ENCODE measurements around the gene UBR2. TPM values are rescaled to one million over a fixed set of nuclear protein-coding genes. Genes with fewer than 3 reads are reported as not detected.

UBR2 gene
- total RNA-seq, 2 experiments from 2014 or later, result 27.4 to 27.7 TPM

GRCh38 chr6:42714098-42714761 is 150.4 kb downstream of the UBR2 start:
- POLR2A ChIA-PET, result interaction anchor here (0.8 to 1.6 kb wide), 2 partner anchors 52 to 57 kb away, joined by 3 to 4 read pairs; no protein-coding TSS in a partner anchor

GRCh38 chr6:42715871-42716270 is 152.0 kb downstream of the UBR2 start:
- no peak overlapping the region for H3K4me3 Mint-ChIP-seq

More at GRCh38 chr6:42714098-42714761, 150.4 kb downstream of the UBR2 start:
- Mint-ChIP-seq H3K27me3 (no peaks in the 10 kb centered on the region), H3K4me1 (ENCODE audit: low read depth) (no peaks in the 10 kb centered on the region), H3K4me3 (no peak overlapping the region), H3K9me3 (no peaks in the 10 kb centered on the region), H3K27ac (no peak overlapping the region), H3K36me3 (ENCODE audit: low read depth) (no peaks in the 10 kb centered on the region)
- ATAC-seq (ENCODE audit: poor library complexity) (no peak), DNase-seq (no peak)
- no peak overlapping the region for H3K4me3 ChIP-seq (ENCODE audit: low read length)
- no peaks in the 10 kb centered on the region for H3K27me3 ChIP-seq (ENCODE audit: control insufficient read depth in 1 of 2, insufficient read depth in 2 of 2, low read length in 2 of 2)
- intact Hi-C loops (cut with DNase I, micrococcal nuclease), result no loop called here
- no peak for TF ChIP-seq CTCF (IDR thresholded peaks at IDR 0.05)
- no peak overlapping the region for H3K27ac ChIP-seq (ENCODE audit: low read depth in 1 of 2, low read length in 2 of 2)
- CTCF ChIA-PET, result no interaction called here
- H3K36me3 ChIP-seq (ENCODE audit: insufficient read depth, low read length), result no peaks in the 10 kb centered on the region
- H3K9me3 ChIP-seq (ENCODE audit: control insufficient read depth in 1 of 2, insufficient read depth in 1 of 2, low read length in 2 of 2), result peaks cover 0 to 9% of the 10 kb centered on the region in 2 experiments
- no peaks in the 10 kb centered on the region for H3K4me1 ChIP-seq (ENCODE audit: insufficient read depth, low read length)

GRCh38 chr6:42720739-42721138 is 156.9 kb downstream of the UBR2 start:
- Histone ChIP-seq H3K36me3 (ENCODE audit: insufficient read depth, low read length) (no peaks in the 10 kb centered on the region), H3K4me1 (ENCODE audit: insufficient read depth, low read length) (peaks cover 2% of the 10 kb centered on the region), H3K9me3 (ENCODE audit: control insufficient read depth in 1 of 2, insufficient read depth in 1 of 2, low read length in 2 of 2) (no peaks in the 10 kb centered on the region), H3K27me3 (ENCODE audit: control insufficient read depth in 1 of 2, insufficient read depth in 2 of 2, low read length in 2 of 2) (no peaks in the 10 kb centered on the region), H3K4me3 (ENCODE audit: low read length) (no peak overlapping the region), H3K27ac (ENCODE audit: low read depth in 1 of 2, low read length in 2 of 2) (no peak overlapping the region)
- Mint-ChIP-seq H3K9me3 (no peaks in the 10 kb centered on the region), H3K4me1 (ENCODE audit: low read depth) (peaks cover under 1% of the 10 kb centered on the region), H3K4me3 (no peak overlapping the region), H3K27me3 (no peaks in the 10 kb centered on the region), H3K27ac (no peak overlapping the region), H3K36me3 (ENCODE audit: low read depth) (no peaks in the 10 kb centered on the region)
- no peak for ATAC-seq (ENCODE audit: poor library complexity)
- no peak for TF ChIP-seq CTCF (IDR thresholded peaks at IDR 0.05)
- CTCF ChIA-PET, result no interaction called here
- DNase-seq, result no peak
- intact Hi-C loops (cut with DNase I, micrococcal nuclease), result no loop called here
- POLR2A ChIA-PET, result interaction anchor here (0.7 kb wide), 1 partner anchor 27 kb away, joined by 3 read pairs; no protein-coding TSS in a partner anchor

More at GRCh38 chr6:42715871-42716270, 152.0 kb downstream of the UBR2 start:
- intact Hi-C loops (cut with DNase I, micrococcal nuclease), result no loop called here
- ATAC-seq (ENCODE audit: poor library complexity) (no peak), DNase-seq (no peak)
- no peaks in the 10 kb centered on the region for H3K4me1 Mint-ChIP-seq (ENCODE audit: low read depth)
- Histone ChIP-seq H3K9me3 (ENCODE audit: control insufficient read depth in 1 of 2, insufficient read depth in 1 of 2, low read length in 2 of 2) (peaks cover 0 to 9% of the 10 kb centered on the region in 2 experiments), H3K27me3 (ENCODE audit: control insufficient read depth in 1 of 2, insufficient read depth in 2 of 2, low read length in 2 of 2) (no peaks in the 10 kb centered on the region), H3K4me3 (ENCODE audit: low read length) (no peak overlapping the region), H3K4me1 (ENCODE audit: insufficient read depth, low read length) (no peaks in the 10 kb centered on the region), H3K36me3 (ENCODE audit: insufficient read depth, low read length) (no peaks in the 10 kb centered on the region), H3K27ac (ENCODE audit: low read depth in 1 of 2, low read length in 2 of 2) (no peak overlapping the region)
- CTCF ChIA-PET, result interaction anchor here (0.8 kb wide), 1 partner anchor 10 kb away, joined by 3 read pairs; no protein-coding TSS in a partner anchor
- no peak overlapping the region for H3K27ac Mint-ChIP-seq
- H3K9me3 Mint-ChIP-seq, result no peaks in the 10 kb centered on the region
- no peaks in the 10 kb centered on the region for H3K27me3 Mint-ChIP-seq
- POLR2A ChIA-PET, result no interaction called here
- no peaks in the 10 kb centered on the region for H3K36me3 Mint-ChIP-seq (ENCODE audit: low read depth)
- no peak for TF ChIP-seq CTCF (IDR thresholded peaks at IDR 0.05)

Data from CD4-positive, alpha-beta T cell (primary cell).